B cell (primary cell): Measurements from ENCODE around the gene RPS15A. TPM values are rescaled to one million over a fixed set of nuclear protein-coding genes. Genes with fewer than 3 reads are reported as not detected.
"Not testable (repeated sequence)": the region's sequence is repeated elsewhere in the genome, so short reads cannot be mapped to it uniquely, and the experiment has no call there.

Experiments
- ATAC-seq: fragments of 200-7000 bp; cut with Tn5 transposase; one replicate; pipeline ENCODE4 v1.10.0; 2021; ENCODE audit warnings: low read depth, mild to moderate bottlenecking, moderate number of reproducible peaks, moderate library complexity
- CTCF ChIA-PET: fragments of 350-600 bp; sonication (Branson Sonifier 250); formaldehyde crosslinking; loops from one replicate; lab custom pipeline; 2021; ENCODE audit warnings: antibody characterized with exemption, inconsistent platforms; lab: Charles Lee
- POLR2A ChIA-PET: fragments of 350-600 bp; sonication (Branson Sonifier 250); formaldehyde crosslinking; loops from one replicate; lab custom pipeline; 2021; ENCODE audit warnings: antibody characterized with exemption; lab: Charles Lee
- DNase-seq: peaks from one replicate; pipeline ENCODE4 v3.0.0; 2013
- H2AFZ ChIP-seq: 2 replicates; pipeline ENCODE4 v1.6.1; 2012; ENCODE audit warnings: mild to moderate bottlenecking, low read depth, low read length; ENCODE audit not compliant: insufficient read depth, poor library complexity, severe bottlenecking
- H3K27ac ChIP-seq, 2 donors: 1 replicate in 1 of 2; 2 replicates in 1 of 2; pipeline ENCODE4 v1.5.1; 2012 to 2013; ENCODE audit warnings: low read length in 2 of 2, mild to moderate bottlenecking in 2 of 2, moderate library complexity in 1 of 2
- H3K27me3 ChIP-seq, 4 experiments: fragments of 200-600 bp in 1 of 4; sonication (generic) in 1 of 4; replicated peaks in 1 of 4; 1 replicate in 2 of 4; 2 replicates in 2 of 4; pipeline versions ENCODE4 v1.6.1 to v1.7.0; 2013 to 2016; ENCODE audit warnings: low read length in 3 of 4, mild to moderate bottlenecking in 2 of 4, mixed read lengths in 1 of 4, moderate library complexity in 1 of 4; ENCODE audit not compliant: insufficient read depth in 4 of 4, control insufficient read depth in 3 of 4; ENCODE audit errors: control extremely low read depth in 1 of 4
- H3K36me3 ChIP-seq, 2 experiments: replicated peaks in 1 of 2; 1 replicate in 1 of 2; 2 replicates in 1 of 2; pipeline versions ENCODE4 v1.6.1 to v1.7.1; 2013; ENCODE audit warnings: low read length in 1 of 2; ENCODE audit not compliant: insufficient read depth in 2 of 2, control insufficient read depth in 1 of 2; ENCODE audit errors: control extremely low read depth in 1 of 2, extremely low read depth in 1 of 2
- H3K4me1 ChIP-seq, 2 donors: fragments of 200-600 bp in 1 of 2; sonication (generic) in 1 of 2; 1 replicate in 1 of 2; 2 replicates in 1 of 2; pipeline versions ENCODE4 v1.5.1 to v1.6.1; 2013 to 2017; ENCODE audit warnings: low read length in 2 of 2; ENCODE audit not compliant: control insufficient read depth in 2 of 2, insufficient read depth in 2 of 2
- H3K4me2 ChIP-seq: replicated peaks from 2 replicates; pipeline ENCODE3; 2012; ENCODE audit warnings: mild to moderate bottlenecking, low read depth, low read length; ENCODE audit not compliant: poor library complexity, severe bottlenecking
- H3K4me3 ChIP-seq, 5 experiments: fragments of 200-600 bp in 1 of 5; sonication (generic) in 1 of 5; 1 replicate in 3 of 5; 2 replicates in 2 of 5; pipeline versions ENCODE4 v1.5.1 to v1.7.0; 2011 to 2016; ENCODE audit warnings: low read length in 4 of 5, mild to moderate bottlenecking in 4 of 5, low read depth in 2 of 5, control low read depth in 1 of 5, moderate library complexity in 1 of 5; ENCODE audit not compliant: insufficient read depth in 1 of 5; ENCODE audit errors: control extremely low read depth in 1 of 5, extremely low read depth in 1 of 5
- H3K79me2 ChIP-seq: fragments of 200-600 bp; sonication (generic); one replicate; pipeline ENCODE4 v1.6.0; 2016; ENCODE audit warnings: low read length; ENCODE audit not compliant: control insufficient read depth, insufficient read depth
- H3K9ac ChIP-seq: fragments of 200-600 bp; sonication (generic); 2 replicates; pipeline ENCODE4 v1.6.1; 2017; ENCODE audit warnings: mild to moderate bottlenecking, low read length, moderate library complexity
- H3K9me3 ChIP-seq, 3 donors: one replicate each; pipeline versions ENCODE4 v1.6.1 to v1.7.1; 2013; ENCODE audit warnings: low read length in 2 of 3; ENCODE audit not compliant: control insufficient read depth in 2 of 3, insufficient read depth in 1 of 3; ENCODE audit errors: control extremely low read depth in 1 of 3
- H4K20me1 ChIP-seq: 2 replicates; pipeline ENCODE4 v1.6.0; 2012; ENCODE audit warnings: mild to moderate bottlenecking, low read length; ENCODE audit not compliant: insufficient read depth, control insufficient read depth, poor library complexity, severe bottlenecking
- H3K27ac Mint-ChIP-seq: one replicate; pipeline ENCODE4 v1.8.0; 2021; ENCODE audit warnings: mixed read lengths
- H3K27me3 Mint-ChIP-seq: one replicate; pipeline ENCODE4 v1.8.0; 2021; ENCODE audit warnings: mixed read lengths
- H3K4me1 Mint-ChIP-seq: one replicate; pipeline ENCODE4 v1.8.0; 2021; ENCODE audit warnings: mixed read lengths
- H3K4me3 Mint-ChIP-seq: one replicate; pipeline ENCODE4 v1.8.0; 2021; ENCODE audit warnings: mixed read lengths
- H3K9me3 Mint-ChIP-seq: one replicate; pipeline ENCODE4 v1.8.0; 2022; ENCODE audit warnings: mixed read lengths; ENCODE audit not compliant: insufficient read depth
- WGBS: methylation state at CpG from one replicate; pipeline ENCODE4 v1.1.5; 2013; ENCODE audit warnings: missing lambda C conversion rate; ENCODE audit not compliant: insufficient coverage; 5-methylcytosine and 5-hydroxymethylcytosine counted together
- intact Hi-C: fragments of 100-400 bp; cut with micrococcal nuclease; formaldehyde crosslinking; loops from one replicate; pipeline ENCODE4 v1.10.0; 2022
- polyA plus RNA-seq: library from polyadenylated mRNA; depleted of rRNA; stranded (reverse); fragments of >200 nt; gene quantifications from 2 replicates; pipeline ENCODE4 v1.2.3, GENCODE V29; 2012
- total RNA-seq, 2 donors: library from RNA; stranded (reverse); fragments of 120-200 nt in 1 of 2; gene quantifications; 1 replicate in 1 of 2; 2 replicates in 1 of 2; pipeline versions ENCODE4 v1.2.3 to v1.2.4, GENCODE V29; 2013 to 2022

The RPS15A gene
- total and polyA plus RNA-seq, 2 donors (not counting 1 experiment from before 2014, with no cell fraction given), result 2,321 to 5,957 TPM

GRCh38 chr16:18770336-18770962 is 19.7 kb downstream of the RPS15A start:
- H3K36me3 ChIP-seq, H3K9me3 Mint-ChIP-seq, H3K27ac ChIP-seq, H3K27ac Mint-ChIP-seq, H3K79me2 ChIP-seq, H3K4me3 Mint-ChIP-seq, H3K4me2 ChIP-seq, H3K4me1 Mint-ChIP-seq, H3K4me3 ChIP-seq, H3K9ac ChIP-seq, H3K27me3 Mint-ChIP-seq, ATAC-seq, H4K20me1 ChIP-seq, H3K9me3 ChIP-seq, H3K4me1 ChIP-seq, DNase-seq, CTCF ChIA-PET, H3K27me3 ChIP-seq, intact Hi-C loops, H2AFZ ChIP-seq: not testable (repeated sequence)
- POLR2A ChIA-PET, result interaction anchor here (0.7 kb wide), 1 partner anchor 458 kb away, joined by 4 read pairs; no protein-coding TSS in a partner anchor
- WGBS, result 89% methylated on average over 9 of the region's 11 CpGs

- H3K27me3 ChIP-seq, H3K4me1 Mint-ChIP-seq, H3K4me3 Mint-ChIP-seq, POLR2A ChIA-PET, H3K9me3 ChIP-seq, H2AFZ ChIP-seq, H4K20me1 ChIP-seq, H3K4me3 ChIP-seq, ATAC-seq, intact Hi-C loops, H3K27ac ChIP-seq, H3K4me2 ChIP-seq, CTCF ChIA-PET, DNase-seq, H3K4me1 ChIP-seq, H3K36me3 ChIP-seq, H3K27ac Mint-ChIP-seq, H3K9ac ChIP-seq, H3K79me2 ChIP-seq, H3K27me3 Mint-ChIP-seq, H3K9me3 Mint-ChIP-seq: not testable (repeated sequence)
- 13% methylated on average over 2 of the region's 7 CpGs for WGBS
These were observed 22.9 kb downstream of the RPS15A start for GRCh38 chr16:18767217-18767616.

- H3K4me1 Mint-ChIP-seq, H3K27me3 ChIP-seq, H3K9ac ChIP-seq, POLR2A ChIA-PET, CTCF ChIA-PET, H3K27ac Mint-ChIP-seq, H3K36me3 ChIP-seq, H3K4me3 ChIP-seq, ATAC-seq, H3K4me1 ChIP-seq, H2AFZ ChIP-seq, H3K27me3 Mint-ChIP-seq, DNase-seq, H3K4me2 ChIP-seq, H3K9me3 Mint-ChIP-seq, H4K20me1 ChIP-seq, H3K9me3 ChIP-seq, H3K27ac ChIP-seq, intact Hi-C loops, H3K79me2 ChIP-seq, H3K4me3 Mint-ChIP-seq: not testable (repeated sequence)
- no CpG with 5 or more reads among the region's 5 CpGs for WGBS
These were observed 27.4 kb downstream of the RPS15A start for GRCh38 chr16:18762713-18763112.
